ENCODE data around the gene RNF225.
"Not testable (repeated sequence)": the region's sequence is repeated elsewhere in the genome, so short reads cannot be mapped to it uniquely, and the experiment has no call there.

The RNF225 gene

GRCh38 chr19:58439576-58440554 lies 44.4 kb downstream of the RNF225 start, which contains the start of gene ZNF132:
Gene ZNF132, minus strand, starts transcription at chr19:58440153. Its CDS starts 332 bp downstream, at chr19:58439821.
- Histone ChIP-seq H2AFZ (ENCODE audit: low read length) (no peak within 1 kb of the TSS), H3F3A (ENCODE audit: insufficient read depth, low read length) (no peaks in the 10 kb centered on the region), H3K9me2 (ENCODE audit: low read depth, low read length) (no peaks in the 10 kb centered on the region), H3K4me1 (ENCODE audit: insufficient read depth, low read length, severe bottlenecking) (no peaks in the 10 kb centered on the region), H3K79me2 (ENCODE audit: insufficient read depth, low read length) (no peaks in the 10 kb centered on the region), H4K20me1 (ENCODE audit: insufficient read depth, low read length) (no peaks in the 10 kb centered on the region), H3K27me3 (ENCODE audit: insufficient read depth, low read length) (no peaks in the 10 kb centered on the region; the same call in 1 of the 2 replicates), H3K9me3 (ENCODE audit: low read length) (peaks cover 6% of the 10 kb centered on the region; the same call in 1 of the 2 replicates), H3K9ac (ENCODE audit: low read length) (no peak within 1 kb of the TSS), H3K27ac (ENCODE audit: low read depth, low read length, poor library complexity, severe bottlenecking) (no peak within 1 kb of the TSS), H3K36me3 (ENCODE audit: insufficient read depth, low read length) (no peaks in the 10 kb centered on the region), H3K4me3 (ENCODE audit: low read depth, low read length, poor library complexity, severe bottlenecking) (no peak within 1 kb of the TSS), H3K4me2 (ENCODE audit: low read length) (no peak within 1 kb of the TSS)
- TF ChIP-seq CTCF (IDR thresholded peaks at IDR 0.05; ENCODE audit: low read length) (no peak), EZH2 (IDR thresholded peaks at IDR 0.05; ENCODE audit: borderline replicate concordance, low read length) (no peak)

DNA sequence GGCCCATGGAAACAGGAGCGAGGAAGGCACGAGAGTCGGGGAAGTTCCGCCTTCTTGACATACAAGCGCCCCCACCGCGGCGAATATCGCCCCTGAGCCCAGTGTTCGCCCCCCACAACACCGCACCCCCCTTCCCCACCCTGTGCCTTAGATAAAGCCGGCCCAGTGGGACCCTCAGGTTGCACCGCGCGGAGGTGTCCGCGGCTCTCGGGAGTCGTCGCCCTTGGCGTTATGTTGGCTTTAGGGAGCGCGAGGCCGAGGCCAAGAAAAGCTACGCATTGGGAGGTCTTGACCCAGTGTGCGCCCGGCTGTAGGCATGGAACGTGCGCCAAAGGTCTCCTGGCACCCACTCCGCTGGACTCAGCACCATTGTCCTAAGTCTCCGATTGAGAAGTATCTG lies 45.1 kb downstream of the RNF225 start:
- no peaks in the 10 kb centered on the region for H3K36me3 ChIP-seq (ENCODE audit: insufficient read depth, low read length)
- no peaks in the 10 kb centered on the region for H3K4me1 ChIP-seq (ENCODE audit: insufficient read depth, low read length, severe bottlenecking)
- no peak overlapping the region for H3K4me3 ChIP-seq (ENCODE audit: low read depth, low read length, poor library complexity, severe bottlenecking)
- no peaks in the 10 kb centered on the region for H3K9me2 ChIP-seq (ENCODE audit: low read depth, low read length)
- no peak overlapping the region for H3K9ac ChIP-seq (ENCODE audit: low read length)
- H3K79me2 ChIP-seq (ENCODE audit: insufficient read depth, low read length), result no peaks in the 10 kb centered on the region
- no peaks in the 10 kb centered on the region; the same call in 1 of the 2 replicates for H3K27me3 ChIP-seq (ENCODE audit: insufficient read depth, low read length)
- 0 out of 2 replicates have a peak, but pooled peaks cover 2% of the 10 kb centered on the region for H3K9me3 ChIP-seq (ENCODE audit: low read length)
- TF ChIP-seq EZH2 (IDR thresholded peaks at IDR 0.05; ENCODE audit: borderline replicate concordance, low read length), result no peak
- TF ChIP-seq CTCF (IDR thresholded peaks at IDR 0.05; ENCODE audit: low read length), result no peak
- no peak overlapping the region for H3K4me2 ChIP-seq (ENCODE audit: low read length)
- no peaks in the 10 kb centered on the region for H3F3A ChIP-seq (ENCODE audit: insufficient read depth, low read length)
- H4K20me1 ChIP-seq (ENCODE audit: insufficient read depth, low read length), result no peaks in the 10 kb centered on the region
- no peak overlapping the region for H3K27ac ChIP-seq (ENCODE audit: low read depth, low read length, poor library complexity, severe bottlenecking)
- H2AFZ ChIP-seq (ENCODE audit: low read length), result no peak overlapping the region

- H2AFZ ChIP-seq (ENCODE audit: low read length); H3K4me1 ChIP-seq (ENCODE audit: insufficient read depth, low read length, severe bottlenecking); H3K36me3 ChIP-seq (ENCODE audit: insufficient read depth, low read length); H3K9me2 ChIP-seq (ENCODE audit: low read depth, low read length); H3K9me3 ChIP-seq (ENCODE audit: low read length); H3K9ac ChIP-seq (ENCODE audit: low read length); H4K20me1 ChIP-seq (ENCODE audit: insufficient read depth, low read length); H3F3A ChIP-seq (ENCODE audit: insufficient read depth, low read length); H3K4me3 ChIP-seq (ENCODE audit: low read depth, low read length, poor library complexity, severe bottlenecking); H3K4me2 ChIP-seq (ENCODE audit: low read length); H3K27me3 ChIP-seq (ENCODE audit: insufficient read depth, low read length); H3K79me2 ChIP-seq (ENCODE audit: insufficient read depth, low read length); H3K27ac ChIP-seq (ENCODE audit: low read depth, low read length, poor library complexity, severe bottlenecking): not testable (repeated sequence)
Measured at GRCh38 chr19:58442986-58443385, 47.5 kb downstream of the RNF225 start.
